ENCODE measurements around the gene FXYD7. TPM values are rescaled to one million over a fixed set of nuclear protein-coding genes. Genes with fewer than 3 reads are reported as not detected.

Gene FXYD7
- total and polyA plus RNA-seq, 2 experiments from 2014 or later, result 0.22 to 0.27 TPM

DNA sequence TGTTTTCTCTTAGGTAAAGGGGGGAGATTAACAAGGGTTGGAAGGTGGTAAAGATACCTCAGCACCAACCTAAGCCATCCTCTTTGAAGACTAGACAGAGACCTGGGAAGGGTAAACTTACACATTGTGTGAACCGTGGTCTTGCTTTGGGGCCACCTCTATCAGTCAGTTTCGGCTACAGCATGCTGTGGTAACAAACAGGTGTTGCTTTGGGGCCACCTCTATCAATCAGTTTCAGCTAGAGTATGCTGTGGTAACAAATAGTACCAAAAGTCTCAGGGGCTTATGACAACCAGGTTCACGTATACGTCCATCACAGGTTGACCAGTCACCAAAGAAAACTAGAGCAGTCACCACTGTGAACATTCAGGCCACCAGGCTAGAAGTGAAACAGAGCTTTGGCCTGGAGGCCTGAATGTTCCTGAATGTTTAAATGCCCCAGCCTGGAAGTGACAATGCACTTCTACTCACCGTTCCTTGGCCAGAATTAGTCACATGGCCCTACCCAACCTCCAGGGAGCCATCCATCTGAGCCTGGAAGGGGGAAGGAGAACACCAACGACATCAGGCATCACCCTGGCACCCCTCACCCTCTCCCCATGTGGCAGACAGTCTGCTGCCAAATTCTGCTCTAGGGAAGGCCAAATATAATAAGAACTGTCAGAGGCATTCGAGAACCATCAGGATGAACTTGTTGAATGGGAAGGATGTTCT, 3.8 kb downstream of the FXYD7 start:
- peaks cover 20% of the 10 kb centered on the region for H3K27me3 ChIP-seq
- no peak overlapping the region for H3K27ac ChIP-seq
- H2AFZ ChIP-seq, result no peak overlapping the region
- TF ChIP-seq, protein P1, sequence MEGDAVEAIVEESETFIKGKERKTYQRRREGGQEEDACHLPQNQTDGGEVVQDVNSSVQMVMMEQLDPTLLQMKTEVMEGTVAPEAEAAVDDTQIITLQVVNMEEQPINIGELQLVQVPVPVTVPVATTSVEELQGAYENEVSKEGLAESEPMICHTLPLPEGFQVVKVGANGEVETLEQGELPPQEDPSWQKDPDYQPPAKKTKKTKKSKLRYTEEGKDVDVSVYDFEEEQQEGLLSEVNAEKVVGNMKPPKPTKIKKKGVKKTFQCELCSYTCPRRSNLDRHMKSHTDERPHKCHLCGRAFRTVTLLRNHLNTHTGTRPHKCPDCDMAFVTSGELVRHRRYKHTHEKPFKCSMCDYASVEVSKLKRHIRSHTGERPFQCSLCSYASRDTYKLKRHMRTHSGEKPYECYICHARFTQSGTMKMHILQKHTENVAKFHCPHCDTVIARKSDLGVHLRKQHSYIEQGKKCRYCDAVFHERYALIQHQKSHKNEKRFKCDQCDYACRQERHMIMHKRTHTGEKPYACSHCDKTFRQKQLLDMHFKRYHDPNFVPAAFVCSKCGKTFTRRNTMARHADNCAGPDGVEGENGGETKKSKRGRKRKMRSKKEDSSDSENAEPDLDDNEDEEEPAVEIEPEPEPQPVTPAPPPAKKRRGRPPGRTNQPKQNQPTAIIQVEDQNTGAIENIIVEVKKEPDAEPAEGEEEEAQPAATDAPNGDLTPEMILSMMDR (IDR thresholded peaks at IDR 0.05; ENCODE audit: poor library complexity), result no peak
- TF ChIP-seq EZH2 (IDR thresholded peaks at IDR 0.05; ENCODE audit: borderline replicate concordance), result no peak
- TF ChIP-seq EZH2phosphoT487 (IDR thresholded peaks at IDR 0.05; ENCODE audit: low read depth, severe bottlenecking, unreplicated experiment), result no peak
- 84% methylated on average over 7 of the region's 7 CpGs for WGBS (ENCODE audit: low lambda C conversion rate, missing lambda C conversion rate)
- H3K4me3 ChIP-seq, result no peak overlapping the region
- H3K9me2 ChIP-seq (replicated peaks; ENCODE audit: insufficient read depth), result no peaks in the 10 kb centered on the region
- H3K36me3 ChIP-seq (replicated peaks; ENCODE audit: insufficient read depth, low read depth), result no peaks in the 10 kb centered on the region
- H3K4me1 ChIP-seq (ENCODE audit: insufficient read depth), result peaks cover 9% of the 10 kb centered on the region
- H3K4me2 ChIP-seq, result no peak overlapping the region
- no peaks in the 10 kb centered on the region for H3K79me2 ChIP-seq
- H3K9me3 ChIP-seq (ENCODE audit: low read depth), result no peaks in the 10 kb centered on the region
- DNase-seq (ENCODE audit: low spot score), result no peak
- H4K20me1 ChIP-seq (ENCODE audit: insufficient read depth, poor library complexity, severe bottlenecking), result no peaks in the 10 kb centered on the region

DNA sequence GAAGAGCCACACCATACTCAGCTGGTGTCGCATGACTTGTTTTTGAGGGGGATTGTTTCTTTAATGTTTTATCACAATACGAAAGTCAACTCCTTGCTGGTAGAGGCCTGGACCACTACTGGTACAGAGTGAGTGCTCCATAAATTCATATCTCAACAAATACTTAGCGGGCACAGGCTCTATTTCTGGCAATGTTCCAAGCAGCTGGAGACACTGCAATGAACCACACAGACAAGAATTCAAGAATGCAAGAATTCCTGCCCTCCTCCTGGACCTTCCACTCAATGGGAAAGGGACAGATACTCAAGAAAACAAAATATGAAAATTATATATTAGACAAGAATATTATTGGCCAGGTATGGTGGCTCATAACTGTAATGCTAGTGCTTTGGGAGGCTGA, 6.4 kb downstream of the FXYD7 start:
- H2AFZ ChIP-seq, result no peak overlapping the region
- no peak overlapping the region for H3K4me3 ChIP-seq
- WGBS (ENCODE audit: low lambda C conversion rate, missing lambda C conversion rate), result 71% methylated on average over 3 of the region's 3 CpGs
- no peak overlapping the region for H3K4me2 ChIP-seq
- H3K36me3 ChIP-seq (replicated peaks; ENCODE audit: insufficient read depth, low read depth), result no peaks in the 10 kb centered on the region
- no peaks in the 10 kb centered on the region for H3K79me2 ChIP-seq
- no peak overlapping the region for H3K27ac ChIP-seq
- TF ChIP-seq EZH2 (IDR thresholded peaks at IDR 0.05; ENCODE audit: borderline replicate concordance) (no peak), EZH2phosphoT487 (IDR thresholded peaks at IDR 0.05; ENCODE audit: low read depth, severe bottlenecking, unreplicated experiment) (no peak)
- TF ChIP-seq, protein P1 (IDR thresholded peaks at IDR 0.05; ENCODE audit: poor library complexity), result no peak
- H3K9me3 ChIP-seq (ENCODE audit: low read depth), result no peaks in the 10 kb centered on the region
- no peaks in the 10 kb centered on the region for H4K20me1 ChIP-seq (ENCODE audit: insufficient read depth, poor library complexity, severe bottlenecking)
- no peak for DNase-seq (ENCODE audit: low spot score)
- H3K27me3 ChIP-seq, result peaks cover 14% of the 10 kb centered on the region
- peaks cover 13% of the 10 kb centered on the region for H3K4me1 ChIP-seq (ENCODE audit: insufficient read depth)
- H3K9me2 ChIP-seq (replicated peaks; ENCODE audit: insufficient read depth), result no peaks in the 10 kb centered on the region

DNA sequence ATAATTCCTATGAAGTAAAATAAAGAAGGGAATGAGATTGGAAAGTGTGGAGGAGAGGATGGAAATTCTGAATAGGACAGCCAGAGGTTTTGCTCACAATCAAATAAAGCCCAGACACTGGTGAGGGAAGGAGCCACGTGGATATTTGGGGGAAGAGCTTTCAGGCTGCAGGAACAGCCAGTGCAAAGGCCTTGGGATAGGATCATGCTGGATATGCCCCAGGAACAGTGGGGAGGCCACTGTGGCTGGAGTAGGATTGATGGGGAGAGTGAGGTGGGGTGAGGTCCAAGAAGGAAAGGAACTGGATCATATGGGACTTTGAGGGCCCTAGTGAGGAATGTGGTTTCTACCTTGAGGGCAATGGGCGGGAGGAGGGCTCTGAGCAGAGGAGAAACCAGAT, 7.4 kb downstream of the FXYD7 start:
- WGBS (ENCODE audit: low lambda C conversion rate, missing lambda C conversion rate), result 56% methylated on average over 2 of the region's 2 CpGs
- Histone ChIP-seq H3K27me3 (peaks cover 14% of the 10 kb centered on the region), H3K79me2 (no peaks in the 10 kb centered on the region), H2AFZ (no peak overlapping the region), H3K36me3 (replicated peaks; ENCODE audit: insufficient read depth, low read depth) (no peaks in the 10 kb centered on the region), H4K20me1 (ENCODE audit: insufficient read depth, poor library complexity, severe bottlenecking) (no peaks in the 10 kb centered on the region), H3K27ac (no peak overlapping the region), H3K9me2 (replicated peaks; ENCODE audit: insufficient read depth) (no peaks in the 10 kb centered on the region), H3K9me3 (ENCODE audit: low read depth) (no peaks in the 10 kb centered on the region), H3K4me3 (no peak overlapping the region), H3K4me1 (ENCODE audit: insufficient read depth) (peaks cover 13% of the 10 kb centered on the region), H3K4me2 (no peak overlapping the region)
- TF ChIP-seq, protein P1 (IDR thresholded peaks at IDR 0.05; ENCODE audit: poor library complexity), result no peak
- TF ChIP-seq EZH2 (IDR thresholded peaks at IDR 0.05; ENCODE audit: borderline replicate concordance) (no peak), EZH2phosphoT487 (IDR thresholded peaks at IDR 0.05; ENCODE audit: low read depth, severe bottlenecking, unreplicated experiment) (no peak)
- no peak for DNase-seq (ENCODE audit: low spot score)
